ENCODE results near the gene PSD4.

The PSD4 gene

DNA sequence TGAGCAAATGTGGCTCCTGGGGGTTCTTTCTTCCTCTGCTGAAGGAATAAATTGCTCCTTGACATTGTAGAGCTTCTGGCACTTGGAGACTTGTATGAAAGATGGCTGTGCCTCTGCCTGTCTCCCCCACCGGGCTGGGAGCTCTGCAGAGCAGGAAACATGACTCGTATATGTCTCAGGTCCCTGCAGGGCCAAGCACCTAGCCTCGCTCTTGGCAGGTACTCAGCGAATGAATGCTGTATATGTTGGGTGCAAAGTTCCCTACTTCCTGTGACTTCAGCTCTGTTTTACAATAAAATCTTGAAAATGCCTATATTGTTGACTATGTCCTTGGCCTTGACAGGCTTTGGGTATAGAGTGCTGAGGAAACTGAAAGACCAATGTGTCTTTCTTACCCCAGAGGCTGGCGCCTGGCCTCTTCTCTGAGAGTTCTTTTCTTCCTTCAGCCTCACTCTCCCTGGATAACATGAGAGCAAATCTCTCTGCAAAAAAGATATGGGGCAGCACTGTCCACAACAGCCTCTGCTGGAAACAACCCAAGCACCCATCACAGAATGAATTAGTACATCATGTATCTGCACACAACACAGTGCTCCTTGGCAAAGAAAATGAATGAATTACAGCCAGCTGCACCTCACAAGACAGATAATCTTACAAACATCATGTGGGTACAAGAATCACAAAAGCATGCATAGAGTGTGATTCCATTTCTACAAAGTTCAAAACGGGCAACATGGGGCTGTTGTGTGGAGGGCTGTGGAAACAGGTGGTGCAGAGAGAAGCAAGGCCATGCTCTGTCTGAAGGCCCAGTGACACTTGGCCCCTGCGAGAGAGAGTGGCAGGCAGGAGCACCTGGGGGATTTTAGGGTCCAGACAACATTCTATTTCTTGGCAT is 39.8 kb upstream of the PSD4 start:
- H3K27me3 ChIP-seq (ENCODE audit: control insufficient read depth in 1 of 2, insufficient read depth in 2 of 2, low read length in 2 of 2): no peaks in the 10 kb centered on the region
- H3K9me3 ChIP-seq (ENCODE audit: low read length): no peaks in the 10 kb centered on the region
- H3K4me1 ChIP-seq (ENCODE audit: insufficient read depth, low read length): no peaks in the 10 kb centered on the region
- H3K4me3 ChIP-seq (ENCODE audit: low read depth in 1 of 2, low read length in 2 of 2): no peak overlapping the region
- H3K27ac ChIP-seq (ENCODE audit: low read depth, low read length): no peak overlapping the region
- H3K36me3 ChIP-seq (ENCODE audit: insufficient read depth, low read length): no peaks in the 10 kb centered on the region
- H3K9ac ChIP-seq (ENCODE audit: low read length): no peak overlapping the region

DNA sequence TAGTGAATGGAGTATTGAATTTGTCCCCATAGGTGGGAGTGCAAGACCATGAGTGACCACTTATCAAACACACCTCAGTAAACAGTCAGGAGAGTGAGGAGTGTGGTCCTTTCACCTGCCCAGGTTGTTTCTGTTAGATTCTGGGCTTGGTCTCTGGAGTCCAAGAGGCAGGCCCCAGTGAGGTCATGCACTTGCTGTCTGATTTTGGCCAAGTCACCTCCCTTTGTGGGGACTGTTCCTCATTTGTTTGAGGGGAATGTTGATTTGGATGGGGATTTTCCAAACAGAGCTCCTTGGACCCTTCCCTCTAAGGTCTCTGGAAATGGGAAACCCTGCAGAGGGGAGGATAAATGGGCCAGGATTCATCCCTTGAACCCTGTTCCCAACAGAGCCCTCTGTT is 39.1 kb upstream of the PSD4 start:
- H3K9me3 ChIP-seq (ENCODE audit: low read length): no peaks in the 10 kb centered on the region
- H3K9ac ChIP-seq (ENCODE audit: low read length): no peak overlapping the region
- no peaks in the 10 kb centered on the region for H3K27me3 ChIP-seq (ENCODE audit: control insufficient read depth in 1 of 2, insufficient read depth in 2 of 2, low read length in 2 of 2)
- no peak overlapping the region for H3K27ac ChIP-seq (ENCODE audit: low read depth, low read length)
- no peaks in the 10 kb centered on the region for H3K36me3 ChIP-seq (ENCODE audit: insufficient read depth, low read length)
- no peaks in the 10 kb centered on the region for H3K4me1 ChIP-seq (ENCODE audit: insufficient read depth, low read length)
- H3K4me3 ChIP-seq (ENCODE audit: low read depth in 1 of 2, low read length in 2 of 2): no peak overlapping the region

DNA sequence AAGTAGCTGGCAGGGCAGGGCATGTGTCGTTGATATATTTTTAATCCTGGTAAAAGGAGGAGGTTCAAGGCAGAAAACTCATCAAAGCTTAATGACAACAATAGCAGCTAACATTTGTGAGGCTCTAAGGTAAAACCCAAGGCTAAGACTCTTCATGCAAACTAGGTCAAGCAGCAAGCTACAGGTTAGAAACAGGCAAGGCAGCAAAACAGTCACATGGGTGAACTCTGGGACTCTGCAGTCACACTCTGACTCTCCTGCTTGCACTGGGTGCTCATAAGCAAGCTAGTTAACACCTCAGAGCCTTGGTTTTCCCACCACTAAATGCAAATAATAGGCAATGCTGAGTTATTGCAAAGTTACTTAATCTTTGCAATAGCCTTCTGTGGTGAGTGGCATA is 38.5 kb upstream of the PSD4 start:
- Histone ChIP-seq H3K4me3 (ENCODE audit: low read depth in 1 of 2, low read length in 2 of 2) (no peak overlapping the region), H3K4me1 (ENCODE audit: insufficient read depth, low read length) (no peaks in the 10 kb centered on the region), H3K27ac (ENCODE audit: low read depth, low read length) (no peak overlapping the region), H3K9ac (ENCODE audit: low read length) (no peak overlapping the region), H3K36me3 (ENCODE audit: insufficient read depth, low read length) (no peaks in the 10 kb centered on the region), H3K9me3 (ENCODE audit: low read length) (no peaks in the 10 kb centered on the region), H3K27me3 (ENCODE audit: control insufficient read depth in 1 of 2, insufficient read depth in 2 of 2, low read length in 2 of 2) (no peaks in the 10 kb centered on the region)

DNA sequence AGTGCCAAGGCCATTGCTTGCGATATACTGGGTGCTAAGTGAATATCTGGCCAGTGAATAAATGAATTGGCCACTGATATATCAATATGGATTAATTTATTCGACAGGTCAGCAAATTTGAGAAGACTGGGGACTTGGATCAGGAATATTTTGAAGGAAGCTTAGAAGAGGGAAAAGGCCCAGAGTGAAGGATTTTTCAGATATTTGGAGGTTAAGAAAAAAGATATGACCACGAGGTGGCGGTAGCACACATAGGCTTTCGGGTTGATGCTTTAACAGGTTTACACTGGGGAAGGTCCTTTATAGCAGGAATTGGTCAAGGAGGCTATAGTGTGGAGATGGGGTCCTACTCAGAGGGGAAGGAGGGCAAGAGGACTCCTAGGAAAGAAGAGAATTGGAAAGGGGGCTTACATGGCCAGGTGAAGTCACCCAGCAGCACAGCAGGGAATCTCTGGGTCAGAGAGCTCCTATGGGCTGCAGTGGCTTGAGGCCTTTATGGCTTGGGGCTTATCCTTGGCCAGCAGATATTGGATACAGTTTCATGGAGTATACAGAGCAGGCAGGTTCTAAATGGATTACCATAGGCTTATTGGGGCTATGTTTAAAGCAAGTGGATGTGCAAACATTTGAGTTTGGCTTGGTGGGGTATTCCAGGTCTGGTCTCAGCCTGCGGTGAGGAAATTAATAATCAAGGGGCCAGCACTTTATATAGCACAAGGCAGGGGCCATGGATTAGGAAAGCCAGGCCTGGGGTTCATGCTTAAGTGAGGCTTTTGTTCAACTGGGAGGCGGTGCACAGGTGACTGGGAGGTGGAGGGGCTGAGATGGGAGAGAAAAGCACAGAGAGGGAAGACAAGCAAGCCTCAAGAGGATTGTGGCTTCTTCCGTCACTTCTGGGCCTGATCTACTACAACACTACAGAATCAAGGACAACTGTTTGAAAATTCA is 36.7 kb upstream of the PSD4 start:
- no peaks in the 10 kb centered on the region for H3K27me3 ChIP-seq (ENCODE audit: control insufficient read depth in 1 of 2, insufficient read depth in 2 of 2, low read length in 2 of 2)
- no peaks in the 10 kb centered on the region for H3K9me3 ChIP-seq (ENCODE audit: low read length)
- no peaks in the 10 kb centered on the region for H3K36me3 ChIP-seq (ENCODE audit: insufficient read depth, low read length)
- no peak overlapping the region for H3K9ac ChIP-seq (ENCODE audit: low read length)
- H3K4me1 ChIP-seq (ENCODE audit: insufficient read depth, low read length): no peaks in the 10 kb centered on the region
- H3K4me3 ChIP-seq (ENCODE audit: low read depth in 1 of 2, low read length in 2 of 2): no peak overlapping the region
- no peak overlapping the region for H3K27ac ChIP-seq (ENCODE audit: low read depth, low read length)

DNA sequence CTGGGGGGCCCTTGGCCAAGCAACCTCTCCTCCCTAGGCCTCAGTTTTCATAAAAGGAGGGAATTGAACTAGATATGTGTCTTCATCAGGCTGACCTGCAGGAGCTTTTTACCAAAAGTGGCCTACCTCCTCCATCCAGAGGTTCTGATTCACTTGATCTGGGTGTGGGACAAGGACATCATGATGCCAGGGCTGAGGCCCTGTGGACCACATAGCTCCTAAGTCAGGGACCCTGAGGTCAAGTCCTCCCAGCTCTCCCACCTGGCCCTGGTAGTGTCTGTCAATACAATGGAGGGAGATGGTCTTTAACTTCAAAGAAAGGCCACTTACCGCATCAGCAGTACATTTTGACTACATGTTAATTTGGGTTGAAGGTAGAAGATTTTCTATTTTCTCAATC is 35.9 kb upstream of the PSD4 start:
- no peaks in the 10 kb centered on the region for H3K4me1 ChIP-seq (ENCODE audit: insufficient read depth, low read length)
- no peak overlapping the region for H3K9ac ChIP-seq (ENCODE audit: low read length)
- H3K4me3 ChIP-seq (ENCODE audit: low read depth in 1 of 2, low read length in 2 of 2): no peak overlapping the region
- H3K36me3 ChIP-seq (ENCODE audit: insufficient read depth, low read length): no peaks in the 10 kb centered on the region
- no peaks in the 10 kb centered on the region for H3K9me3 ChIP-seq (ENCODE audit: low read length)
- H3K27me3 ChIP-seq (ENCODE audit: control insufficient read depth in 1 of 2, insufficient read depth in 2 of 2, low read length in 2 of 2): no peaks in the 10 kb centered on the region
- no peak overlapping the region for H3K27ac ChIP-seq (ENCODE audit: low read depth, low read length)

DNA sequence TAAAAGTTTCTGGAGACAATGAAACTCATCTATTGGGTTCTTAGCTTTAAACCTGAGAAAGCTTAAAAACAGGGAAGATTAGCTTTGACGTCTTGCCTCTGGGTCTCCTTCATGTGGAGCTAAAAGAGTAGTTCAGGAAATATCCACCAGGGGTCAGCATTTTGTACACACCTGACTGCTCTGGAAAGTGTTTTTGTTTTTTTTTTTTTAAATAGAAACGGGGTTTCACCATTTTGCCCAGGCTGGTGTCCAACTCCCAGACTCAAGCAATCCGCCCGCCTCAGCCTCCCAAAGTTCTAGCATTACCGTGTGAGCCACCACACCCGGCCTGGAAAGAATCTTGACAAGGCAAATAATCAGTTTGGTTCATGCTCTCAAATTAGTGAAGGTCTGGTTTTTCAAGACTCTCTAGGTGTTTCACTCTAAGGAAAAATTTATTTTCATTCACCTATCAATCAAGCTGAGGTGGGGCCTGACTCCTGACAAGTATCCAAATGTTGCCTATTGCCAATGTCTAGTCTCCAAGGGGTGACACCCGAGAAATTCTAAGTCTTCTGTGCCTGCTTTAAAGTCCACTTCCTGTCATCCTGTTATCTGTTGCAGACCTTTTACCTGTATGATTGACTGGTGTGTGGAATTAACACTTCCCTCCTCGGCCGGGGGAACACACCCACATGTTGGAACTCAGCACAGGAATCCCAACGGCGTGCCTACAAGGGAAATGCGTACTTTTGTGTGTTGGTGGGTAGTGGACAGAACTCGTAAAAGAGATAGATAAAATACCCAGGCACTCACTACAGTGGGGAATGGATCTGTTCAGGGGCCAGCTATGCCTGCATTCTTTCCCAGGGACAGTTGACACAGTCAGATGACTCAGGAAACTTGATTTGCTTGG is 35.1 kb upstream of the PSD4 start:
- no peaks in the 10 kb centered on the region for H3K9me3 ChIP-seq (ENCODE audit: low read length)
- no peaks in the 10 kb centered on the region for H3K36me3 ChIP-seq (ENCODE audit: insufficient read depth, low read length)
- H3K9ac ChIP-seq (ENCODE audit: low read length): no peak overlapping the region
- no peak overlapping the region for H3K4me3 ChIP-seq (ENCODE audit: low read depth in 1 of 2, low read length in 2 of 2)
- no peaks in the 10 kb centered on the region for H3K4me1 ChIP-seq (ENCODE audit: insufficient read depth, low read length)
- H3K27me3 ChIP-seq (ENCODE audit: control insufficient read depth in 1 of 2, insufficient read depth in 2 of 2, low read length in 2 of 2): no peaks in the 10 kb centered on the region
- H3K27ac ChIP-seq (ENCODE audit: low read depth, low read length): no peak overlapping the region

DNA sequence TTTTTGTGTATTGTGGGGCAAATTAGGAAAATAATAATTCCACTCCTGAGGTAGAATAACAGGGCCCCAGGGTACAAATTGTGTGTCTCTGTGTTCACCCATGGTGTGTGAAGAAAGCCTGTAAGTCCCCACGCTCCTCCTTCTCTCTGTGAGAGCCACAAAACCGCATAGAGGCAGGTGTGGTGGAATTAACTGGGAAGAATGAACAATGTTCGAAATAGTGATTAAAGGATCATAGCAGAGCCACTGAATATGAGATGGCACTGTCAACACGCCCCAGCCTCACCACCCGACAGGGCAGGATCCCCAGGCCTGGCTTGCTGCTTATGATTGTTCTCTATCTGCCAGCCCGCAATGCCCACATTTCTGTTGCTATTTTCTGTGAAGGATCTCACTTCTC is 32.3 kb upstream of the PSD4 start:
- Histone ChIP-seq H3K4me1 (ENCODE audit: insufficient read depth, low read length) (no peaks in the 10 kb centered on the region), H3K27me3 (ENCODE audit: control insufficient read depth in 1 of 2, insufficient read depth in 2 of 2, low read length in 2 of 2) (no peaks in the 10 kb centered on the region), H3K27ac (ENCODE audit: low read depth, low read length) (no peak overlapping the region)

DNA sequence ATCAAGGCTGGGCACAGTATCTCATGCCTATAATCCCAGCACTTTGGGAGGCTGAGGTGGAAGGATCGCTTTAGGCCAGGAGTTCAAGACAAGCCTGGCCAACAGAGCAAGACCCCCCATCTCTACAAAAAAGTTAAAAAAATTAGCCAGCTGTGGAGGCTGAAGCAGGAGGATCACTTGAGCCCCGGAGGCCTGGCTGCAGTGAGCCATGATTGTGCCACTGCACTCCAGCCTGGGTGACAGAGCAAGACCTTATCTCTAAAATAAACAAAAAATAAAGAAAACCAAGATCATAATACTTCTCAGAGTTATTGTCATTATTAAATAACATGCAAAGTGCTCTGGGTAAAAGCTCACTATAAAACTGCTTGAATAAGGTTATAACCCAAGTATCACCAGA is 31.5 kb upstream of the PSD4 start:
- Histone ChIP-seq H3K36me3 (ENCODE audit: insufficient read depth, low read length) (no peaks in the 10 kb centered on the region), H3K4me1 (ENCODE audit: insufficient read depth, low read length) (no peaks in the 10 kb centered on the region)

More for the DNA sequence above, 32.3 kb upstream of the PSD4 start:
- H3K36me3 ChIP-seq (ENCODE audit: insufficient read depth, low read length): no peaks in the 10 kb centered on the region
- no peak overlapping the region for H3K9ac ChIP-seq (ENCODE audit: low read length)
- no peak overlapping the region for H3K4me3 ChIP-seq (ENCODE audit: low read depth in 1 of 2, low read length in 2 of 2)
- no peaks in the 10 kb centered on the region for H3K9me3 ChIP-seq (ENCODE audit: low read length)

DNA sequence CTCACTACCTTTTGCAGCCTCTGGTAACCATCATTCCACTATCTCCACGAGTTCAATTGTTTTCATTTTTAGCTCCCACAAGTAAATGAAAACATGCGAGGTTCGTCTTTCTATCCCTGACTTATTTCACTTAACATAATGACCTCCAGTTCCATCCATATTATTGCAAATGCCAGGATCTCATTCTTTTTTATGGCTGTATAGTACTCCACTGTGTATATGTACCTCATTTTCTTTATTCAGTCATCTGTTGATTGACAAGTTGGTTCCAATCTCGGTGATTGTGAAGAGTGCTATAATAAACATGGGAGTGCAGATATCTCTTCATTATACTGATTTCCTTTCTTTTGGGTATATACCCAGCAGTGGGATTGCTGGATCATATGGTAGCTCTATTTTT is 29.5 kb upstream of the PSD4 start:
- H3K9ac ChIP-seq (ENCODE audit: low read length): no peak overlapping the region
- no peaks in the 10 kb centered on the region for H3K36me3 ChIP-seq (ENCODE audit: insufficient read depth, low read length)
- no peaks in the 10 kb centered on the region for H3K4me1 ChIP-seq (ENCODE audit: insufficient read depth, low read length)
- no peak overlapping the region for H3K27ac ChIP-seq (ENCODE audit: low read depth, low read length)
- H3K27me3 ChIP-seq (ENCODE audit: control insufficient read depth in 1 of 2, insufficient read depth in 2 of 2, low read length in 2 of 2): no peaks in the 10 kb centered on the region
- no peak overlapping the region for H3K4me3 ChIP-seq (ENCODE audit: low read depth in 1 of 2, low read length in 2 of 2)
- H3K9me3 ChIP-seq (ENCODE audit: low read length): no peaks in the 10 kb centered on the region

More for the DNA sequence above, 31.5 kb upstream of the PSD4 start:
- Histone ChIP-seq H3K4me3 (ENCODE audit: low read depth in 1 of 2, low read length in 2 of 2) (no peak overlapping the region), H3K9me3 (ENCODE audit: low read length) (no peaks in the 10 kb centered on the region), H3K27ac (ENCODE audit: low read depth, low read length) (no peak overlapping the region), H3K27me3 (ENCODE audit: control insufficient read depth in 1 of 2, insufficient read depth in 2 of 2, low read length in 2 of 2) (no peaks in the 10 kb centered on the region), H3K9ac (ENCODE audit: low read length) (no peak overlapping the region)

DNA sequence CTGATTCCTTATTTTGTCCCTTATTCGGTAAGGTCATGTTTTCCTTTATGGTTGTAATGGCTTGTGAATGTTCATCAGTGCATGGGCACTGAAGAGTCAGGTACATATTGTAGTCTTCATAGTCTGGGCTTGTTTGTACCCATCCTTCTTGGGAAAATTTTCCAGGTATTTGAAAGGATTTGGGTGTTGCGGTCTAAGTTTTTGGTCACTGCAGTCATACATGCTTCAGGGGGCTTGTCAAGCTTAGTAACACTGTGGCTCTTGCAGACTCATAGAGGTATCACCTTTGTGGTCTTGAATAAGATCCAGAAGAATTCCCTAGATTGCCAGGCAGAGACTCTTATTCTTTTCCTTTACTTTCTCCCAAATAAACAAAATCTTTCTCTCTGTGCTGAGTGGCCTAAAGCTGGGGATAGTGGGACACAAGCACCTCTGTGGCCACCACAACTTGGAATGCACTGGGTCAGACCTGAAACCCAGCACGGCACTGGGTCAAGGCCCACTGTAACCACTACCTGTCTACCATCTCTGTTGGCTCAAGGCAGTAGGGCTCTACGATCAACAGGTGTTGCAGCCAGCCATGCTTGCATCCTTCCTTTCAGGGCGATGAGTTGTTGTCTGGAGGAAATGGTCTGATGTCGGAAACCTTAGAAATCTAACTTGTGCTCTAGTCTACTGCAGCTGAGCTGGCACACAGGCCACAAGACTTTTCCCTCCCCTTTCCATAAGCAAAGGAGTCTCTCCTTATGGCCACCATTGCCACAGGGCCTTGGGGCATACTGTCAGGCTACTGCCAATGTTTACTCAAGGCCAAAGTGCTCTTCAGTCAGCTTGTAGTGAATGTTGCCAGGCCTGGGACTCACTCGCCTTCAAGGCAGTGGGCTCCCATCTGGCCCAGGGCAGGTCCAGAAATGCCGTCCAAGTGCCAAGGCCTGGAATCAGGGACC is 24.9 kb upstream of the PSD4 start:
- Histone ChIP-seq H3K27ac (ENCODE audit: low read depth, low read length) (no peak overlapping the region), H3K4me3 (ENCODE audit: low read depth in 1 of 2, low read length in 2 of 2) (no peak overlapping the region), H3K27me3 (ENCODE audit: control insufficient read depth in 1 of 2, insufficient read depth in 2 of 2, low read length in 2 of 2) (no peaks in the 10 kb centered on the region), H3K4me1 (ENCODE audit: insufficient read depth, low read length) (no peaks in the 10 kb centered on the region), H3K9ac (ENCODE audit: low read length) (no peak overlapping the region), H3K9me3 (ENCODE audit: low read length) (no peaks in the 10 kb centered on the region), H3K36me3 (ENCODE audit: insufficient read depth, low read length) (no peaks in the 10 kb centered on the region)
